ENCODE measurements around the gene PIK3R5.

The PIK3R5 gene

DNA sequence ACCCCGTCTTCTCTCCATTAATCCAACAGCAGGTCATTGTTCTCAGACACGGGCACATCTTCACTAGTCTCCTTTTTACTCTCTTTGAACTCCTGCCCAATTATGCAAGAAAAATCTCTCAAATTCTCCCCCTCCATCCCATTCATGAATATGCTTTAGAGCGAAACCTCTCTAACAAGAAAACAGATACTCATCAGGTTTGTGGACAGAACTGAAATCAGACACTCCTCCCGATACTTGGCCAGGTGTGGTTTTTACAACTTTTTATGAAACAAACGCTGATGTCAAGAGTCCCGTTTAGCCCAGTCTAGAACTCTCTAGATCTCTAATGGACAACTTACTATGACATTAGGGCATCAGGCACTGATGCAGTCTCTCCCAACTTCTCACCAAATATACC is 40.9 kb downstream of the PIK3R5 start:
- no peak for DNase-seq (ENCODE audit: low read depth)

DNA sequence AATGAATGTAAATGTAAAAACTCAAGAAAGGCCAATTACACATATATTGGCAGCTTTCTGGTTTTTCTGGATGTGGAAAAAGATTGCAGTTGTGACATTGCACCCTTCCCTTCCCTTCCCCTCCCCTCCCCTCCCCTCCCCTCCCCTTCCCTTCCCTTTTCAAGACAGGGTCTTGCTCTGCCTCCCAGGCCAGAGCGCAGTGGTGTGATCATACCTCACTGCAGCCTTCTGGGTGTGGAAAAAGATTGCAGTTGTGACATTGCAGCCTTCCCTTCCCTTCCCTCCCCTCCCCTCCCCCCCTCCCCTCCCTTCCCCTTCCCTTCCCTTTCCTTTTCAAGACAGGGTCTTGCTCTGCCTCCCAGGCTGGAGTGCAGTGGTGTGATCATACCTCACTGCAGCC is 41.7 kb downstream of the PIK3R5 start:
- no peak for DNase-seq (ENCODE audit: low read depth)

GRCh38 chr17:8922928-8923327 is 42.6 kb downstream of the PIK3R5 start:
- no peak for DNase-seq (ENCODE audit: low read depth)

DNA sequence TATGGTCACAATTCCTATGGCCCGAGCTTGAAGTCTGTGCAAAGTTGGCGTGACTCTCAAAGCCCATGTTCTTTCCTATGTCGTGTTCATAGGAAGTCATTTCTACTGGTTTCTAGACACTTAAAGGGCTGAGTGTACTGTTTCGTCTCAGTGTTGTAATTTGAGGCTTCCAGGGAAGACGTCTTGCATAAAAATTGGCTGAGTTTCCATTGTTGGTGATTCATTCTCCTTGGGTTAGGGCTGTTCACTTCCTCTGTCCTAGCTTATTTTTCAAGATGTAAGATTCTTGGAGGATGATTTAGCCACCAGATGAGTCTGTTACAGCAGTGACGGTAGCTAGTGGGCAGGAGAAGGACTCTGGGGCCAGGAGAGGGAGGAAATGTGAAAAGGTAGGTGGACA is 43.1 kb downstream of the PIK3R5 start:
- DNase-seq (ENCODE audit: low read depth): no peak

GRCh38 chr17:8921147-8921546 is 44.4 kb downstream of the PIK3R5 start:
- no peak for DNase-seq (ENCODE audit: low read depth)

DNA sequence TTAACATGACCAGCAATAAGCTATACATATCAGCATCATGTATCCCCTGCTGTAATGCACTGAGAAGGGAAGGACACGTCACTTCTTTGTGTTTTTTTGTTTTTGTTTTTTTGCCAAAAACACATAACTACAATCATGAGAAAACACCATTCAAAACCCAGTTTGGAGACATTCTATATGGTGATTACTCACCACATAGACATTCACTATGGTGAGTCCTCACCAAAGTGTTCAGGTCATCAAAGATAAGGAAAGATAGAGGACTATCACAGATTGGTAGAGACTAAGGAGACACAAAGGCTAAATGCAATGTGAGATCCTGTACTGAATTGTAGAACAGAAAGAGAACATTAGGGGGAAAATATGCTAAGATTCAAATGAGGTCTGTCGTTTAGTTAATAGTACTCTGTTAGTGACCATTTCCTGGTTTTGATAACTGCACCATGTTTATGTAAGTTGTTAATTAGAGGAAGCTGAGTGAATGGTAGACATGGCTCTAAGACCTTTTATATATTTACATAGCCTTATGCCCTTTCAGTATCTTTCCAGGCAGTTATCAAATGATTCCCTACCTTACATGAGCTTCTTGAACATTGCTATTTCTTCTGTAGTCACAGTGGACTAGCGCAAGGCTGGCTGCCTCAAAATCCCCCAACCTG is 46.6 kb downstream of the PIK3R5 start:
- DNase-seq (ENCODE audit: low read depth): no peak

- no peak for DNase-seq (ENCODE audit: low read depth)
Observed at GRCh38 chr17:8916466-8916865, 49.0 kb downstream of the PIK3R5 start.

- no peak for DNase-seq (ENCODE audit: low read depth)
Observed at GRCh38 chr17:8914554-8914953, 51.0 kb downstream of the PIK3R5 start.

- no peak for DNase-seq (ENCODE audit: low read depth)
Observed at GRCh38 chr17:8913879-8914278, 51.6 kb downstream of the PIK3R5 start.

- DNase-seq (ENCODE audit: low read depth): no peak
Observed at GRCh38 chr17:8913091-8913490, 52.4 kb downstream of the PIK3R5 start.

GRCh38 chr17:8912084-8912981 is 53.2 kb downstream of the PIK3R5 start:
- DNase-seq (ENCODE audit: low read depth): no peak

DNA sequence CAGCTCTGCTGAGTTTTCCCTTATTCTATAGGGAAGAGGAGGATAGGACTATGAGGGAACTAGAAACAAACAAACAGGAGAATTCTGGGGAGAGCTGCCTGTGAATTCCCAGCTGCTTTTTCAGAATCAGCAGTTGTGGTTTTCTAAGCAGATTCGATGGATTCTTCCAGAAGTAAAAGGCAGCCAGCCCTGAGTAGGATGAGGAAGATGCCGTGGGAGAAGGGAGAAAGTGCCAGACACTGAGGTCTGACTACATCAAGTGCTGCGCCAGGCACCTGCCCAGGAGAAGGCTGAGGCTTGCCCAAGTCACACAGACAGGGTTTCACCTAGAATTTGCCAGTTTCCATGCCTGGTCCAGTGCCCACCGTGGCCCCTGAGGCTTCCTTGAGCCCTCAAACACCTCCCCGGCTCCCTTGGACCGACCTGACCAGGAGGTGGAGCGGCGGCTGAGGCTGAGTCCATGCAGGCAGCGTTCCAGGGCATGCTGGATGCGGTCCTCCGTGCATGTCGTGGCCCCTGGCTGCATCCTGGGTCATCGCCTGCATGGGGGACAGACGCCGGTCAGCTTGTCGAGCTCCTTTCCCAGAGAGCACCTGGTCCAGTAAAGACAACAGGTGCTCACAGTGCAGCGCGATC is 54.4 kb downstream of the PIK3R5 start:
- DNase-seq (ENCODE audit: low read depth): no peak

GRCh38 chr17:8909586-8910270 is 55.8 kb downstream of the PIK3R5 start:
- DNase-seq (ENCODE audit: low read depth): no peak

GRCh38 chr17:8905331-8905730 is 60.2 kb downstream of the PIK3R5 start:
- DNase-seq (ENCODE audit: low read depth): no peak

GRCh38 chr17:8904686-8905085 is 60.8 kb downstream of the PIK3R5 start:
- no peak for DNase-seq (ENCODE audit: low read depth)

DNA sequence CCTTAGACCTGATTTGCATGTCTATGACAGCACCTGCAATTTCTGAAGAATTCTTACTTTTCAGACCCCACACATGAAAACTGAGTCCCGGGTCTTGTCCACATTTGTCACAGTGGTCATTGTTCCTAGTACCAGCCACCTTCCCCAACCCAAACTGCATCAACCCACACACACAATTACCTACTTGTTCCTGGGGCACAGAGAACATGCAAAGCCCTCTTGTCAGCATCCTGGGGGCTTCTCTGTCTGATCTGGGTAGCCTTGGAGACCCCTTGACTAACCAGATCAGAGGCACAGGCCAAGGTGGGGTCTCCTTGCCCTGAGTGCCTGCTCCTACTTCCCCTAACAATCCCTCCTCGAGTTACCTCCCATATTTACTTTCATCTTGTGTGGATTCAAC is 61.3 kb downstream of the PIK3R5 start:
- DNase-seq (ENCODE audit: low read depth): no peak

DNA sequence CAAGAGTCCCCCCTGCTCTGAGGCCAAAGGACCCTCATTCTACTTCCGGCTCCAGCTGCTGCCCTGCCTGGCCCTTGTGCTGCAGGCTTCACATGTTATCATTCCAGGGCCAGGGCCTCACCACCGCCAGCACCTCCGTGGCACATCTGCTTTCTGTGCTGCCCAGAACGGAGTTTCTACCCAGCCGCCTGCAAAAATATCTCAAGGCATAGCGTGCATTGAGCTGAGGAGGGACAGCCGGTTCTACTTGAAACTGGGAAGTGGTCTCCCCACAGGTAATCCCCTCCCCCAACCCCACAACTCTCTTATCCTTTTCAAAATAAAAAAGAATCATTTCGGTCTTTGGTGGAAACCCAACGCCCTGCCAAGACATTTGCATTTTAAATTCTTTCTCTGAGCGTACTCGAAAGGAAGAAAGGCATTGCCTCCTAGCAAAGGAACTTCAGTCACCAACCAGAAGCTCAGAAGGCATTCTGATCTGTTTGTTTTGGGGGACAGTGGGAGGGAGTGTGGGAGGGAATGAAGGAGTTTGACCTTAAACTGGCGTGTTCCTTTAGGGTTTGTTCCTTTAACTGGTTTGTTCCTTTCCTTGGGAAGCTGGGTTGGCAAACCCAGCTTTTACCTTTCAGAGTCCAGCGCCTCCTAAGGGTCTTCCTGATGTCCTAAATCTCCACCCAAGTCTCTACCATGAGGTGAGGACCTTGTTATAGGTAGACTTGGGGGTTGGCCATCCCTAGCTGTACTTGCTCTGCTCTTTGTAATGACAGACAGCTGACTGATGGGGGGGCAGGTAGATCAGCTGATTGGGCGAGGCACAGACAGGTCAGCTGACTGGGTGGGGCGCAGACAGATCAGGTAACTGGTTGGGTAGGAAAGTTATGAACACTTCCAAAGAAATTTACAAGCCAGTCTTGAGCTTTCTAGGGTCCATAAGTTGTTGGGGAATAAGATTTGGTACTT is 64.6 kb downstream of the PIK3R5 start:
- no peak for DNase-seq (ENCODE audit: low read depth)

DNA sequence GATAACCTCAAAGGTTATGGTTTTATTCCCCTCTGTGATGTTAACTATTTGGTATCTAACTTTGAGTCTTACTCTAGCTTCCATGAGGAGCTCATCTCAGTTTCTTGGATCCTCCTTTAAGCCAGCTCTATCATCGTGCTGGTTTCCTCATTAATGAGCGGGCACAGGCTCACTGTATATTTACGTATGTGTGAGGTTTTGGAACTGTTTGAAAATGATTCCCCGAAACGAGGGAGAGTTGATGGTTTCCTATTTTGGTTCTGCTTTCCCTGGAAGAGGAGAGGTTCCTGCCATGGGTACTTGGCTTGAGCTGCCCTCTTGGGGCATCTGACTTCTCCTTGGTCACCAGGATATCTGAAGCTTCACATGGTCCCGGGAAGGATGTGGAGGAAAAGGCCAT is 65.3 kb downstream of the PIK3R5 start:
- no peak for DNase-seq (ENCODE audit: low read depth)

DNA sequence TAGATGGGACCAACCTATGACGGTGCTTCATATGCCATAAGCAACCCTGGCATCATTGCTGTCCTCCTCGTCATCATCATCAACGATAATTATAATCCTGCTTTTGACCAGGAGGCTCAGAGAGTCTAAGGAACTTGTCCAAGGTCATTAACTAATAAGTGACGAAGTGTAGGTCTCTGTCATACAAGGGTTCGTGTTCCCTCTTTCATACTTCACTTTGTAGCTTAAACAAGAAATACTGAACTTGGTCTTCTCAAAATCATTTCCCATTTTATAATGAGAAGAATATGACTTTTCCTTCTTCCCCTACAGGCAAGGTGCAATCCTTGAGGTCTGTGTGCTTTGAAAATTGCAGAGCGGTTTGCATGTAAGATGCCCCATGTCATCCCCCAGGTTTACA is 66.9 kb downstream of the PIK3R5 start:
- DNase-seq (ENCODE audit: low read depth): no peak

- DNase-seq (ENCODE audit: low read depth): no peak
Observed at GRCh38 chr17:8898126-8898525, 67.4 kb downstream of the PIK3R5 start.

Data from T-helper 22 cell (primary cell).